Hepatocyte (in vitro differentiated cells): Measurements from ENCODE around the gene APOC4. TPM values are rescaled to one million over a fixed set of nuclear protein-coding genes. Genes with fewer than 3 reads are reported as not detected.

ENCODE experiments used
- DNase-seq: peaks from one replicate; pipeline ENCODE4 v3.0.0-alpha.2; 2016; ENCODE audit warnings: low spot score
- H2AFZ ChIP-seq: fragments of 200-600 bp; sonication (generic); 2 replicates; pipeline ENCODE4 v1.6.0; 2016; ENCODE audit warnings: antibody characterized with exemption, mild to moderate bottlenecking
- H3K27ac ChIP-seq: fragments of 200-600 bp; sonication (generic); 2 replicates; pipeline ENCODE4 v1.5.1; 2016; ENCODE audit warnings: mild to moderate bottlenecking
- H3K27me3 ChIP-seq: fragments of 200-600 bp; sonication (generic); 2 replicates; pipeline ENCODE4 v1.6.1; 2016
- H3K36me3 ChIP-seq: fragments of 200-600 bp; sonication (generic); replicated peaks from 2 replicates; pipeline ENCODE4 v1.5.1; 2016; ENCODE audit warnings: low read depth; ENCODE audit not compliant: insufficient read depth
- H3K4me1 ChIP-seq: fragments of 200-600 bp; sonication (generic); 2 replicates; pipeline ENCODE4 v1.5.1; 2016; ENCODE audit warnings: mild to moderate bottlenecking, moderate library complexity; ENCODE audit not compliant: insufficient read depth
- H3K4me2 ChIP-seq: fragments of 200-600 bp; sonication (generic); 2 replicates; pipeline ENCODE4 v1.6.0; 2016
- H3K4me3 ChIP-seq: fragments of 200-600 bp; sonication (generic); 2 replicates; pipeline ENCODE4 v1.5.1; 2016; ENCODE audit warnings: mild to moderate bottlenecking
- H3K79me2 ChIP-seq: fragments of 200-600 bp; sonication (generic); 2 replicates; pipeline ENCODE4 v1.6.0; 2017; ENCODE audit warnings: mild to moderate bottlenecking
- H3K9me2 ChIP-seq: fragments of 200-600 bp; sonication (generic); replicated peaks from 2 replicates; pipeline ENCODE4 v1.6.0; 2017; ENCODE audit warnings: mild to moderate bottlenecking; ENCODE audit not compliant: insufficient read depth
- H3K9me3 ChIP-seq: fragments of 200-600 bp; sonication (generic); 2 replicates; pipeline ENCODE4 v1.5.1; 2016; ENCODE audit warnings: low read depth, mild to moderate bottlenecking
- H4K20me1 ChIP-seq: fragments of 200-600 bp; sonication (generic); 2 replicates; pipeline ENCODE4 v1.6.0; 2016; ENCODE audit warnings: mild to moderate bottlenecking; ENCODE audit not compliant: insufficient read depth, poor library complexity, severe bottlenecking
- EZH2 ChIP-seq: fragments of 200-600 bp; sonication (generic); IDR thresholded peaks from 2 replicates; pipeline ENCODE4 v1.6.1; 2016; ENCODE audit warnings: antibody characterized with exemption, mild to moderate bottlenecking, borderline replicate concordance
- EZH2phosphoT487 ChIP-seq: fragments of 200-600 bp; sonication (generic); IDR thresholded peaks from one replicate; pipeline ENCODE4 v1.6.1; 2018; ENCODE audit warnings: antibody characterized with exemption, mild to moderate bottlenecking, low read depth, moderate library complexity; ENCODE audit not compliant: unreplicated experiment, severe bottlenecking
- WGBS: methylation state at CpG from one replicate; pipeline ENCODE4 v1.1.6; 2016; ENCODE audit warnings: low lambda C conversion rate; ENCODE audit errors: missing lambda C conversion rate; 5-methylcytosine and 5-hydroxymethylcytosine counted together
- polyA plus RNA-seq: library from polyadenylated mRNA; unstranded; fragments of >200 nt; fragmentation: Nextera tagmentation; extraction: Ambion mirVana; gene quantifications from 2 replicates; pipeline ENCODE4 v1.2.1, GENCODE V29; 2016
- total RNA-seq: library from RNA; depleted of rRNA; stranded (reverse); fragments of >200 nt; gene quantifications from 2 replicates; pipeline ENCODE4 v1.2.3, GENCODE V29; 2014
- TF ChIP-seq, protein P1 (sequence below): fragments of 200-600 bp; sonication (generic); IDR thresholded peaks from 2 replicates; pipeline ENCODE4 v1.5.1; 2016; ENCODE audit warnings: antibody characterized with exemption, mild to moderate bottlenecking; ENCODE audit not compliant: poor library complexity

The APOC4 gene
- total and polyA plus RNA-seq, 2 experiments from 2014 or later, result not detected

DNA sequence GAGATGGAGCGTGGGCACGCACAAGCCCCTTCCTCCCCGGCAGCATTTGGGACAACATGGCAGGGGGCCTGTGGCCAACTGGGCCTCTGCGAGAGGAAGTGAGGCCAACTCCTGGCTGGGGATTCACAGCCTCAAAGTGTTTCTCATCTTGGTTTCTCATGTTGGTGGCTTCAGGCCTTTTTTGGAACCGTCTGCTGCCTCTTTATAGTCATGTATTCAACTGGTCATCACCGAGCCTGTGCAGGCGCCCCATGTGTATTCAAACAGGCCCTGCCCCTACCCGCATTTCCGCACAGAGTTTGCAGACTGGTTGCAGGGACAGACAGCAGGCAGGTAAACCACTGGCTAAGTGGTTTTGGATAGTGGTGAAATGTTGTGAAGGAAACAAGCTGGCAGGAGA is 42.0 kb downstream of the APOC4 start:
- Histone ChIP-seq H3K9me2 (no peaks in the 10 kb centered on the region), H3K36me3 (no peaks in the 10 kb centered on the region), H3K79me2 (no peaks in the 10 kb centered on the region), H2AFZ (no peak overlapping the region), H3K4me2 (no peak overlapping the region), H3K4me1 (no peaks in the 10 kb centered on the region), H3K9me3 (no peaks in the 10 kb centered on the region), H3K27me3 (no peaks in the 10 kb centered on the region), H3K4me3 (no peak overlapping the region), H4K20me1 (no peaks in the 10 kb centered on the region), H3K27ac (no peak overlapping the region)
- 93% methylated on average over 9 of the region's 9 CpGs for WGBS
- TF ChIP-seq, protein P1, sequence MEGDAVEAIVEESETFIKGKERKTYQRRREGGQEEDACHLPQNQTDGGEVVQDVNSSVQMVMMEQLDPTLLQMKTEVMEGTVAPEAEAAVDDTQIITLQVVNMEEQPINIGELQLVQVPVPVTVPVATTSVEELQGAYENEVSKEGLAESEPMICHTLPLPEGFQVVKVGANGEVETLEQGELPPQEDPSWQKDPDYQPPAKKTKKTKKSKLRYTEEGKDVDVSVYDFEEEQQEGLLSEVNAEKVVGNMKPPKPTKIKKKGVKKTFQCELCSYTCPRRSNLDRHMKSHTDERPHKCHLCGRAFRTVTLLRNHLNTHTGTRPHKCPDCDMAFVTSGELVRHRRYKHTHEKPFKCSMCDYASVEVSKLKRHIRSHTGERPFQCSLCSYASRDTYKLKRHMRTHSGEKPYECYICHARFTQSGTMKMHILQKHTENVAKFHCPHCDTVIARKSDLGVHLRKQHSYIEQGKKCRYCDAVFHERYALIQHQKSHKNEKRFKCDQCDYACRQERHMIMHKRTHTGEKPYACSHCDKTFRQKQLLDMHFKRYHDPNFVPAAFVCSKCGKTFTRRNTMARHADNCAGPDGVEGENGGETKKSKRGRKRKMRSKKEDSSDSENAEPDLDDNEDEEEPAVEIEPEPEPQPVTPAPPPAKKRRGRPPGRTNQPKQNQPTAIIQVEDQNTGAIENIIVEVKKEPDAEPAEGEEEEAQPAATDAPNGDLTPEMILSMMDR, result no peak
- TF ChIP-seq EZH2 (no peak), EZH2phosphoT487 (no peak)
- no peak for DNase-seq

DNA sequence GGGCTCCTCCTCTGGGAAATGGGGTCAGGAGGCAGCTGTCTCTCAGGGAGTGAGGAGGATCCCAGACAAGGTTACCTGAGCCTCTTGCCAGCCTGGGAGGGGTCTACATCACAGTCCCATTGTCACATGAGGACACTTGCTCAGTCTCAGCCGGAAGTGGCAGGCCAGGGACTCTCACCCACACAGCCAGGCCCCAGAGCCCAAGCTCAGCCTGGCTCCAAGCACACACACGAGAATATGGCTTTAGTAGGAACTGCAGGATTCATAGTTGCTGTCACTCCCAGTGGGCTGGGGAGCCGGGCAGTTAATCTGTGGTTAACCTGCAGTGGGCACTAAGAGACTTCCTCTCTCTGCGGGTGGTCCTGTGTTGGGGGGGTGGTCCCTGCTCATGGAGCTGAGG is 43.4 kb downstream of the APOC4 start:
- Histone ChIP-seq H3K4me3 (no peak overlapping the region), H4K20me1 (no peaks in the 10 kb centered on the region), H3K36me3 (no peaks in the 10 kb centered on the region), H2AFZ (no peak overlapping the region), H3K27me3 (no peaks in the 10 kb centered on the region), H3K4me2 (no peak overlapping the region), H3K27ac (no peak overlapping the region), H3K9me2 (no peaks in the 10 kb centered on the region), H3K9me3 (no peaks in the 10 kb centered on the region), H3K4me1 (no peaks in the 10 kb centered on the region), H3K79me2 (no peaks in the 10 kb centered on the region)
- no peak for TF ChIP-seq EZH2
- TF ChIP-seq, protein P1, result no peak
- no peak for TF ChIP-seq EZH2phosphoT487
- DNase-seq, result no peak
- 85% methylated on average over 4 of the region's 4 CpGs for WGBS

- DNase-seq, result no peak
- H3K4me3 ChIP-seq, result no peak overlapping the region
- no peaks in the 10 kb centered on the region for H3K27me3 ChIP-seq
- 92% methylated on average over 5 of the region's 7 CpGs for WGBS
- H3K4me1 ChIP-seq, result no peaks in the 10 kb centered on the region
- no peaks in the 10 kb centered on the region for H3K9me2 ChIP-seq
- H4K20me1 ChIP-seq, result no peaks in the 10 kb centered on the region
- H3K79me2 ChIP-seq, result no peaks in the 10 kb centered on the region
- no peaks in the 10 kb centered on the region for H3K36me3 ChIP-seq
- H3K4me2 ChIP-seq, result no peak overlapping the region
- no peak overlapping the region for H3K27ac ChIP-seq
- H3K9me3 ChIP-seq, result no peaks in the 10 kb centered on the region
- no peak overlapping the region for H2AFZ ChIP-seq
- TF ChIP-seq EZH2 (no peak), EZH2phosphoT487 (no peak)
- TF ChIP-seq, protein P1, result no peak
Observed at GRCh38 chr19:44986389-44986788, 44.4 kb downstream of the APOC4 start.

- no peaks in the 10 kb centered on the region for H3K9me2 ChIP-seq
- no peak overlapping the region for H2AFZ ChIP-seq
- no peak overlapping the region for H3K27ac ChIP-seq
- no peaks in the 10 kb centered on the region for H3K9me3 ChIP-seq
- DNase-seq, result no peak
- no peaks in the 10 kb centered on the region for H3K79me2 ChIP-seq
- no peak overlapping the region for H3K4me2 ChIP-seq
- H3K36me3 ChIP-seq, result no peaks in the 10 kb centered on the region
- no peak overlapping the region for H3K4me3 ChIP-seq
- H3K27me3 ChIP-seq, result no peaks in the 10 kb centered on the region
- no peak for TF ChIP-seq EZH2phosphoT487
- TF ChIP-seq EZH2, result no peak
- TF ChIP-seq, protein P1, result no peak
- WGBS, result 98% methylated on average over 20 of the region's 20 CpGs
- H3K4me1 ChIP-seq, result no peaks in the 10 kb centered on the region
- H4K20me1 ChIP-seq, result no peaks in the 10 kb centered on the region
Observed at GRCh38 chr19:44987148-44987675, 45.2 kb downstream of the APOC4 start.
